B cell (primary cell): ENCODE measurements around the gene SLC44A1. TPM values are rescaled to one million over a fixed set of nuclear protein-coding genes. Genes with fewer than 3 reads are reported as not detected.

Experiments
- ATAC-seq: fragments of 200-7000 bp; cut with Tn5 transposase; one replicate; pipeline ENCODE4 v1.10.0; 2021; ENCODE audit warnings: low read depth, mild to moderate bottlenecking, moderate number of reproducible peaks, moderate library complexity
- CTCF ChIA-PET: fragments of 350-600 bp; sonication (Branson Sonifier 250); formaldehyde crosslinking; loops from one replicate; lab custom pipeline; 2021; ENCODE audit warnings: antibody characterized with exemption, inconsistent platforms; lab: Charles Lee
- POLR2A ChIA-PET: fragments of 350-600 bp; sonication (Branson Sonifier 250); formaldehyde crosslinking; loops from one replicate; lab custom pipeline; 2021; ENCODE audit warnings: antibody characterized with exemption; lab: Charles Lee
- DNase-seq: peaks from one replicate; pipeline ENCODE4 v3.0.0; 2013
- H2AFZ ChIP-seq: 2 replicates; pipeline ENCODE4 v1.6.1; 2012; ENCODE audit warnings: mild to moderate bottlenecking, low read depth, low read length; ENCODE audit not compliant: insufficient read depth, poor library complexity, severe bottlenecking
- H3K27ac ChIP-seq, 2 donors: 1 replicate in 1 of 2; 2 replicates in 1 of 2; pipeline ENCODE4 v1.5.1; 2012 to 2013; ENCODE audit warnings: low read length in 2 of 2, mild to moderate bottlenecking in 2 of 2, moderate library complexity in 1 of 2
- H3K27me3 ChIP-seq, 4 experiments: fragments of 200-600 bp in 1 of 4; sonication (generic) in 1 of 4; replicated peaks in 1 of 4; 1 replicate in 2 of 4; 2 replicates in 2 of 4; pipeline versions ENCODE4 v1.6.1 to v1.7.0; 2013 to 2016; ENCODE audit warnings: low read length in 3 of 4, mild to moderate bottlenecking in 2 of 4, mixed read lengths in 1 of 4, moderate library complexity in 1 of 4; ENCODE audit not compliant: insufficient read depth in 4 of 4, control insufficient read depth in 3 of 4; ENCODE audit errors: control extremely low read depth in 1 of 4
- H3K36me3 ChIP-seq, 2 experiments: replicated peaks in 1 of 2; 1 replicate in 1 of 2; 2 replicates in 1 of 2; pipeline versions ENCODE4 v1.6.1 to v1.7.1; 2013; ENCODE audit warnings: low read length in 1 of 2; ENCODE audit not compliant: insufficient read depth in 2 of 2, control insufficient read depth in 1 of 2; ENCODE audit errors: control extremely low read depth in 1 of 2, extremely low read depth in 1 of 2
- H3K4me1 ChIP-seq, 2 donors: fragments of 200-600 bp in 1 of 2; sonication (generic) in 1 of 2; 1 replicate in 1 of 2; 2 replicates in 1 of 2; pipeline versions ENCODE4 v1.5.1 to v1.6.1; 2013 to 2017; ENCODE audit warnings: low read length in 2 of 2; ENCODE audit not compliant: control insufficient read depth in 2 of 2, insufficient read depth in 2 of 2
- H3K4me2 ChIP-seq: replicated peaks from 2 replicates; pipeline ENCODE3; 2012; ENCODE audit warnings: mild to moderate bottlenecking, low read depth, low read length; ENCODE audit not compliant: poor library complexity, severe bottlenecking
- H3K4me3 ChIP-seq, 5 experiments: fragments of 200-600 bp in 1 of 5; sonication (generic) in 1 of 5; 1 replicate in 3 of 5; 2 replicates in 2 of 5; pipeline versions ENCODE4 v1.5.1 to v1.7.0; 2011 to 2016; ENCODE audit warnings: low read length in 4 of 5, mild to moderate bottlenecking in 4 of 5, low read depth in 2 of 5, control low read depth in 1 of 5, moderate library complexity in 1 of 5; ENCODE audit not compliant: insufficient read depth in 1 of 5; ENCODE audit errors: control extremely low read depth in 1 of 5, extremely low read depth in 1 of 5
- H3K79me2 ChIP-seq: fragments of 200-600 bp; sonication (generic); one replicate; pipeline ENCODE4 v1.6.0; 2016; ENCODE audit warnings: low read length; ENCODE audit not compliant: control insufficient read depth, insufficient read depth
- H3K9ac ChIP-seq: fragments of 200-600 bp; sonication (generic); 2 replicates; pipeline ENCODE4 v1.6.1; 2017; ENCODE audit warnings: mild to moderate bottlenecking, low read length, moderate library complexity
- H3K9me3 ChIP-seq, 3 donors: one replicate each; pipeline versions ENCODE4 v1.6.1 to v1.7.1; 2013; ENCODE audit warnings: low read length in 2 of 3; ENCODE audit not compliant: control insufficient read depth in 2 of 3, insufficient read depth in 1 of 3; ENCODE audit errors: control extremely low read depth in 1 of 3
- H4K20me1 ChIP-seq: 2 replicates; pipeline ENCODE4 v1.6.0; 2012; ENCODE audit warnings: mild to moderate bottlenecking, low read length; ENCODE audit not compliant: insufficient read depth, control insufficient read depth, poor library complexity, severe bottlenecking
- H3K27ac Mint-ChIP-seq: one replicate; pipeline ENCODE4 v1.8.0; 2021; ENCODE audit warnings: mixed read lengths
- H3K27me3 Mint-ChIP-seq: one replicate; pipeline ENCODE4 v1.8.0; 2021; ENCODE audit warnings: mixed read lengths
- H3K4me1 Mint-ChIP-seq: one replicate; pipeline ENCODE4 v1.8.0; 2021; ENCODE audit warnings: mixed read lengths
- H3K4me3 Mint-ChIP-seq: one replicate; pipeline ENCODE4 v1.8.0; 2021; ENCODE audit warnings: mixed read lengths
- H3K9me3 Mint-ChIP-seq: one replicate; pipeline ENCODE4 v1.8.0; 2022; ENCODE audit warnings: mixed read lengths; ENCODE audit not compliant: insufficient read depth
- CTCF ChIP-seq: fragments of 200-600 bp; IDR thresholded peaks from one replicate; pipeline ENCODE4 v1.8.0; 2022; ENCODE audit warnings: antibody characterized with exemption, mild to moderate bottlenecking
- EZH2 ChIP-seq: IDR thresholded peaks from 2 replicates; pipeline ENCODE4 v1.6.1; 2012; ENCODE audit warnings: borderline replicate concordance, low read depth, mild to moderate bottlenecking, moderate library complexity, low read length; ENCODE audit not compliant: insufficient read depth, poor library complexity, severe bottlenecking
- WGBS: methylation state at CpG from one replicate; pipeline ENCODE4 v1.1.5; 2013; ENCODE audit warnings: missing lambda C conversion rate; ENCODE audit not compliant: insufficient coverage; 5-methylcytosine and 5-hydroxymethylcytosine counted together
- intact Hi-C: fragments of 100-400 bp; cut with micrococcal nuclease; formaldehyde crosslinking; loops from one replicate; pipeline ENCODE4 v1.10.0; 2022
- polyA plus RNA-seq: library from polyadenylated mRNA; depleted of rRNA; stranded (reverse); fragments of >200 nt; gene quantifications from 2 replicates; pipeline ENCODE4 v1.2.3, GENCODE V29; 2012
- total RNA-seq, 2 donors: library from RNA; stranded (reverse); fragments of 120-200 nt in 1 of 2; gene quantifications; 1 replicate in 1 of 2; 2 replicates in 1 of 2; pipeline versions ENCODE4 v1.2.3 to v1.2.4, GENCODE V29; 2013 to 2022

SLC44A1 gene
- total and polyA plus RNA-seq, 2 donors (not counting 1 experiment from before 2014, with no cell fraction given): 2.2 to 17.7 TPM

GRCh38 chr9:105361873-105362272 is 117.4 kb downstream of the SLC44A1 start:
- no peaks in the 10 kb centered on the region for H4K20me1 ChIP-seq
- no peaks in the 10 kb centered on the region for H3K27me3 ChIP-seq
- 83% methylated on average over 1 of the region's 9 CpGs for WGBS
- H3K4me2 ChIP-seq: no peak overlapping the region
- H3K4me3 ChIP-seq: no peak overlapping the region
- no peak overlapping the region for H2AFZ ChIP-seq
- Mint-ChIP-seq H3K27me3 (no peaks in the 10 kb centered on the region), H3K9me3 (no peaks in the 10 kb centered on the region), H3K27ac (no peak overlapping the region), H3K4me1 (peaks cover 3% of the 10 kb centered on the region), H3K4me3 (no peak overlapping the region)
- DNase-seq (no peak), ATAC-seq (no peak)
- intact Hi-C loops: no loop called here
- no peak overlapping the region for H3K9ac ChIP-seq
- no peaks in the 10 kb centered on the region for H3K4me1 ChIP-seq
- H3K36me3 ChIP-seq: peaks cover 1 to 5% of the 10 kb centered on the region in 2 experiments
- H3K27ac ChIP-seq: no peak overlapping the region
- H3K9me3 ChIP-seq: no peaks in the 10 kb centered on the region
- CTCF ChIA-PET: interaction anchor here (0.7 kb wide), 1 partner anchor 10 kb away, joined by 3 read pairs; no protein-coding TSS in a partner anchor
- H3K79me2 ChIP-seq: no peaks in the 10 kb centered on the region
- POLR2A ChIA-PET: no interaction called here
- TF ChIP-seq EZH2 (no peak), CTCF (no peak)

GRCh38 chr9:105362470-105362869 is 118.0 kb downstream of the SLC44A1 start:
- CTCF ChIA-PET: interaction anchor here (0.7 kb wide), 1 partner anchor 11 kb away, joined by 3 read pairs; no protein-coding TSS in a partner anchor

More at GRCh38 chr9:105362470-105362869, 118.0 kb downstream of the SLC44A1 start:
- no CpG with 5 or more reads among the region's 4 CpGs for WGBS
- Histone ChIP-seq H3K4me2 (no peak overlapping the region), H3K27me3 (no peaks in the 10 kb centered on the region), H3K36me3 (peaks cover 1 to 5% of the 10 kb centered on the region in 2 experiments), H2AFZ (no peak overlapping the region), H3K9ac (no peak overlapping the region), H3K79me2 (no peaks in the 10 kb centered on the region), H3K4me3 (no peak overlapping the region), H3K9me3 (no peaks in the 10 kb centered on the region), H3K27ac (no peak overlapping the region), H4K20me1 (no peaks in the 10 kb centered on the region), H3K4me1 (no peaks in the 10 kb centered on the region)
- Mint-ChIP-seq H3K4me3 (no peak overlapping the region), H3K9me3 (no peaks in the 10 kb centered on the region), H3K27me3 (no peaks in the 10 kb centered on the region), H3K4me1 (peaks cover 3% of the 10 kb centered on the region), H3K27ac (no peak overlapping the region)
- no peak for DNase-seq
- TF ChIP-seq EZH2: no peak
- no peak for TF ChIP-seq CTCF
- intact Hi-C loops: no loop called here
- no peak for ATAC-seq
- POLR2A ChIA-PET: no interaction called here
